GM12878 (cell line): ENCODE results near the gene CORO1C. TPM values are rescaled to one million over a fixed set of nuclear protein-coding genes. Genes with fewer than 3 reads are reported as not detected.

Experiments
- ATAC-seq: fragments of 200-7000 bp; cut with Tn5 transposase; 3 replicates; pipeline ENCODE4 v1.9.1; 2020; ENCODE audit warnings: mild to moderate bottlenecking, moderate library complexity
- BruUV-seq: library from RNA; stranded (reverse); fragments of 400-500 nt; replicated peaks from 2 replicates; lab custom pipeline; 2021; lab: Mats Ljungman, UMichigan
- CTCF ChIA-PET: fragments of 300-600 bp; sonication (Branson Sonifier 250); formaldehyde crosslinking; extraction: SDS; loops from one replicate; lab custom pipeline; 2021; ENCODE audit warnings: inconsistent platforms; lab: Yijun Ruan, JAX
- POLR2A ChIA-PET: fragments of 350-600 bp; formaldehyde crosslinking; extraction: SDS; loops from one replicate; lab custom pipeline; 2021; ENCODE audit warnings: inconsistent platforms; lab: Charles Lee
- RAD21 ChIA-PET: fragments of 300-600 bp; sonication (Branson Sonifier 250); formaldehyde crosslinking; loops from one replicate; lab custom pipeline; 2023; ENCODE audit warnings: antibody characterized with exemption; ENCODE audit not compliant: unreplicated experiment; lab: Charles Lee
- SMC1A ChIA-PET: fragments of 300-600 bp; sonication (Branson Sonifier 250); formaldehyde crosslinking; loops from one replicate; lab custom pipeline; 2023; ENCODE audit not compliant: unreplicated experiment, uncharacterized antibody; lab: Charles Lee
- DNase-seq: peaks from one replicate; pipeline ENCODE4 v3.0.0-alpha.2; 2011; ENCODE audit warnings: low read depth, low spot score
- FAIRE-seq: peaks from 3 replicates; lab custom pipeline; 2011; peaks lifted over from hg19 to GRCh38; lab: Jason Lieb, UNC
- H2AFZ ChIP-seq: 2 replicates; pipeline ENCODE4 v1.6.0; 2011; ENCODE audit warnings: low read depth, low read length, control low read depth; ENCODE audit not compliant: control insufficient read depth
- H3K27ac ChIP-seq: 2 replicates; pipeline ENCODE4 v1.5.1; 2011; ENCODE audit warnings: control low read depth; ENCODE audit not compliant: control insufficient read depth, insufficient read depth
- H3K27me3 ChIP-seq, 2 experiments: replicated peaks in 1 of 2; 2 replicates each; pipeline versions ENCODE4 v1.6.0 to v1.6.1; 2011; ENCODE audit warnings: low read length in 1 of 2; ENCODE audit not compliant: control insufficient read depth in 2 of 2, insufficient read depth in 2 of 2
- H3K36me3 ChIP-seq, 2 experiments: 2 replicates each; pipeline ENCODE4 v1.5.1; 2011; ENCODE audit warnings: low read length in 1 of 2; ENCODE audit not compliant: control insufficient read depth in 2 of 2, insufficient read depth in 2 of 2
- H3K4me1 ChIP-seq: 2 replicates; pipeline ENCODE4 v1.6.1; 2011; ENCODE audit warnings: mild to moderate bottlenecking, low read length, moderate library complexity, mixed read lengths; ENCODE audit not compliant: control insufficient read depth, insufficient read depth
- H3K4me2 ChIP-seq: 2 replicates; pipeline ENCODE4 v1.6.0; 2011; ENCODE audit warnings: control low read depth; ENCODE audit not compliant: control insufficient read depth, insufficient read depth
- H3K4me3 ChIP-seq: fragments of 200-600 bp; sonication (generic); 2 replicates; pipeline ENCODE4 v1.5.1; 2016
- H3K79me2 ChIP-seq: 2 replicates; pipeline ENCODE4 v1.6.0; 2011; ENCODE audit warnings: low read length; ENCODE audit not compliant: control insufficient read depth, insufficient read depth
- H3K9ac ChIP-seq: 2 replicates; pipeline ENCODE4 v1.8.0; 2011; ENCODE audit warnings: low read length, control low read depth, mixed read lengths; ENCODE audit not compliant: control insufficient read depth, insufficient read depth
- H3K9me3 ChIP-seq: replicated peaks from 3 replicates; pipeline ENCODE4 v1.5.1; 2011; ENCODE audit warnings: mild to moderate bottlenecking, low read length; ENCODE audit not compliant: control insufficient read depth, insufficient read depth
- H4K20me1 ChIP-seq: 2 replicates; pipeline ENCODE4 v1.6.0; 2011; ENCODE audit not compliant: control insufficient read depth, insufficient read depth
- EED ChIP-seq: sonication (generic); IDR thresholded peaks from 2 replicates; pipeline ENCODE4 v1.6.1; 2016; ENCODE audit warnings: antibody characterized with exemption, low read depth
- HDAC6 ChIP-seq: fragments of 200-600 bp; sonication (generic); IDR thresholded peaks from one replicate; pipeline ENCODE4 v1.8.0; 2017; ENCODE audit warnings: antibody characterized with exemption; ENCODE audit not compliant: unreplicated experiment
- KAT2A ChIP-seq: conservative IDR thresholded peaks from 2 replicates; pipeline ENCODE4 v1.6.1; 2011; ENCODE audit warnings: low read depth, low read length; ENCODE audit not compliant: control insufficient read depth
- MEF2B ChIP-seq: fragments of 450-650 bp; IDR thresholded peaks from 2 replicates; pipeline ENCODE4 v1.6.1; 2018; ENCODE audit warnings: mild to moderate bottlenecking, moderate library complexity; ENCODE audit not compliant: partially characterized antibody, poor library complexity, severe bottlenecking
- POLR2AphosphoS2 ChIP-seq: IDR thresholded peaks from 2 replicates; pipeline ENCODE4 v1.6.1; 2011; ENCODE audit warnings: low read depth, mild to moderate bottlenecking, low read length, improper control_type of control experiment, moderate library complexity
- RAD51 ChIP-seq: fragments of 450-650 bp; IDR thresholded peaks from 2 replicates; pipeline ENCODE4 v1.6.1; 2016; ENCODE audit warnings: moderate library complexity, mild to moderate bottlenecking, inconsistent platforms
- RB1 ChIP-seq: fragments of 450-650 bp; formaldehyde crosslinking; IDR thresholded peaks from 2 replicates; pipeline ENCODE4 v1.6.1; 2017; ENCODE audit warnings: mild to moderate bottlenecking, borderline replicate concordance
- STAT1 ChIP-seq: fragments of 450-650 bp; conservative IDR thresholded peaks from 2 replicates; pipeline ENCODE4 v1.6.1; 2014; ENCODE audit warnings: antibody characterized with exemption, mild to moderate bottlenecking
- SUZ12 ChIP-seq: fragments of 200-600 bp; sonication (generic); IDR thresholded peaks from one replicate; pipeline ENCODE4 v1.6.1; 2018; ENCODE audit warnings: antibody characterized with exemption, mild to moderate bottlenecking; ENCODE audit not compliant: unreplicated experiment
- TAF1 ChIP-seq: IDR thresholded peaks from 2 replicates; pipeline ENCODE4 v1.6.1; 2011; ENCODE audit warnings: mild to moderate bottlenecking, low read depth, low read length, borderline replicate concordance
- WGBS: methylation state at CpG from one replicate; pipeline ENCODE4 v1.1.6; 2016; ENCODE audit warnings: low lambda C conversion rate; ENCODE audit not compliant: insufficient replicate concordance, insufficient coverage; ENCODE audit errors: missing lambda C conversion rate; 5-methylcytosine and 5-hydroxymethylcytosine counted together
- in situ Hi-C: fragments of 300-500 bp; cut with MboI; formaldehyde crosslinking; loops from 9 replicates; pipeline ENCODE4 v1.14.3; 2018; ENCODE audit warnings: mixed read lengths
- intact Hi-C: fragments of 100-400 bp; cut with micrococcal nuclease; formaldehyde crosslinking; loops from one replicate; pipeline ENCODE4 v1.14.2; 2022; ENCODE audit not compliant: unreplicated experiment
- polyA plus RNA-seq, 11 experiments: library from polyadenylated mRNA; depleted of rRNA in 4 of 11; unstranded in 6 of 11; stranded (reverse) in 5 of 11; fragments of >200 nt; fragmentation: Nextera tagmentation in 4 of 11; fragmentation: Illumina TruSeq in 1 of 11; extraction: Ambion mirVana in 4 of 11; extraction: Trizol in 1 of 11; gene quantifications; 1 replicate in 1 of 11; 2 replicates in 10 of 11; pipeline versions ENCODE4 v1.2.1 to v1.2.3, GENCODE V29; 2011 to 2016; ENCODE audit warnings: inconsistent platforms in 2 of 11, missing spikeins in 2 of 11, low read depth in 1 of 11
- total RNA-seq, 4 experiments: library from RNA; depleted of rRNA in 3 of 4; stranded (reverse); fragments of >200 nt in 3 of 4; fragmentation: Illumina TruSeq in 1 of 4; extraction: Trizol in 1 of 4; gene quantifications; 2 replicates each; pipeline versions ENCODE4 v1.2.1 to v1.2.3, GENCODE V29; 2013 to 2021
- TF ChIP-seq, protein P1 (sequence below): fragments of 450-650 bp; formaldehyde crosslinking; IDR thresholded peaks from 2 replicates; pipeline ENCODE4 v1.4.0; 2020; ENCODE audit warnings: mild to moderate bottlenecking, moderate library complexity
- TF ChIP-seq, protein P2 (sequence below): IDR thresholded peaks from 2 replicates; pipeline ENCODE4 v1.6.1; 2011; ENCODE audit warnings: borderline replicate concordance, low read depth, mild to moderate bottlenecking, moderate library complexity, low read length; ENCODE audit not compliant: insufficient read depth, poor library complexity, severe bottlenecking
- TF ChIP-seq, protein P3 (sequence below): fragments of 450-650 bp; IDR thresholded peaks from 2 replicates; pipeline ENCODE4 v1.6.1; 2017; ENCODE audit warnings: antibody characterized with exemption, mild to moderate bottlenecking, moderate library complexity

Gene CORO1C
- total and polyA plus RNA-seq, 10 of the 15 experiments (the other 5 are each of a cell fraction or from before 2014, with no cell fraction given): 52.7 to 254 (median 171) TPM

DNA sequence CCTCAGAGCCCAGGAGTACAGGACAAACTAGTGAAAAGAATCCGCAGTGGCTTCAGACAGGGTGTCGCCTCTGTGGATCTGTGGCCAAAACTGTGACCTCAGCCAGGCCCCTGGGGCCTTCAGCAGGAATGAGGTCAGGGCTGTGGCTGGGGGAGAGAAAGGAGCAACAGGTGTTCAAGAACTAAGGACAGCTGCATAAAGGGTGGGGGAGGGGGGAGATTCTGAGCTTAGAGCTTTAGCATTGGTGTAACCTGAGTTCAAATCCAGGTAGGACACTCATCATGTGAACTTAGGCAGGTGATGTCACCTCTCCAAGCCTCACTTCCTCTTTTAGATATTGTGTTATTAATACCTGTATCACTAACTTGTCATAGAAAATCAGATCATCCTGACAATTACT lies 40.9 kb upstream of the CORO1C start:
- ATAC-seq: peak; percentile 75
- Histone ChIP-seq H3K4me2 (no peak overlapping the region; the same call in 1 of the 2 replicates), H3K79me2 (no peaks in the 10 kb centered on the region), H4K20me1 (no peaks in the 10 kb centered on the region), H3K27ac (no peak overlapping the region), H3K9me3 (no peaks in the 10 kb centered on the region), H3K9ac (no peak overlapping the region), H3K4me3 (no peak overlapping the region), H3K4me1 (peaks cover 25% of the 10 kb centered on the region), H2AFZ (no peak overlapping the region), H3K36me3 (no peaks in the 10 kb centered on the region), H3K27me3 (no peaks in the 10 kb centered on the region)
- WGBS: 25% methylated on average over 2 of the region's 2 CpGs
- BruUV-seq: no TSS peak
- FAIRE-seq: no peak
- CTCF ChIA-PET: interaction anchor here (1.2 to 1.9 kb wide), 2 partner anchors 32 to 107 kb away, joined by 3 to 12 read pairs; no protein-coding TSS in a partner anchor
- POLR2A ChIA-PET: interaction anchor here (0.6 to 1.0 kb wide), 3 partner anchors 19 to 140 kb away, joined by 3 to 7 read pairs (median 4); no protein-coding TSS in a partner anchor
- intact Hi-C loops: loop anchor here (1.0 kb wide), 1 partner anchor 137 kb away; no protein-coding TSS in a partner anchor
- in situ Hi-C loops: no loop called here
- RAD21 ChIA-PET: interaction anchor here (1.0 to 1.4 kb wide), 2 partner anchors 54 to 108 kb away, joined by 3 read pairs; no protein-coding TSS in a partner anchor
- DNase-seq: peak; percentile 25
- SMC1A ChIA-PET: interaction anchor here (1.3 to 1.7 kb wide), 4 partner anchors 87 to 200 kb away, joined by 3 to 6 read pairs (median 4); no protein-coding TSS in a partner anchor
- TF ChIP-seq EED (peak; percentile 86), TAF1 (no peak), HDAC6 (no peak), STAT1 (no peak), RAD51 (no peak), POLR2AphosphoS2 (no peak), SUZ12 (no peak), KAT2A (no peak), MEF2B (peak; percentile 79), RB1 (no peak)
- TF ChIP-seq, protein P1, sequence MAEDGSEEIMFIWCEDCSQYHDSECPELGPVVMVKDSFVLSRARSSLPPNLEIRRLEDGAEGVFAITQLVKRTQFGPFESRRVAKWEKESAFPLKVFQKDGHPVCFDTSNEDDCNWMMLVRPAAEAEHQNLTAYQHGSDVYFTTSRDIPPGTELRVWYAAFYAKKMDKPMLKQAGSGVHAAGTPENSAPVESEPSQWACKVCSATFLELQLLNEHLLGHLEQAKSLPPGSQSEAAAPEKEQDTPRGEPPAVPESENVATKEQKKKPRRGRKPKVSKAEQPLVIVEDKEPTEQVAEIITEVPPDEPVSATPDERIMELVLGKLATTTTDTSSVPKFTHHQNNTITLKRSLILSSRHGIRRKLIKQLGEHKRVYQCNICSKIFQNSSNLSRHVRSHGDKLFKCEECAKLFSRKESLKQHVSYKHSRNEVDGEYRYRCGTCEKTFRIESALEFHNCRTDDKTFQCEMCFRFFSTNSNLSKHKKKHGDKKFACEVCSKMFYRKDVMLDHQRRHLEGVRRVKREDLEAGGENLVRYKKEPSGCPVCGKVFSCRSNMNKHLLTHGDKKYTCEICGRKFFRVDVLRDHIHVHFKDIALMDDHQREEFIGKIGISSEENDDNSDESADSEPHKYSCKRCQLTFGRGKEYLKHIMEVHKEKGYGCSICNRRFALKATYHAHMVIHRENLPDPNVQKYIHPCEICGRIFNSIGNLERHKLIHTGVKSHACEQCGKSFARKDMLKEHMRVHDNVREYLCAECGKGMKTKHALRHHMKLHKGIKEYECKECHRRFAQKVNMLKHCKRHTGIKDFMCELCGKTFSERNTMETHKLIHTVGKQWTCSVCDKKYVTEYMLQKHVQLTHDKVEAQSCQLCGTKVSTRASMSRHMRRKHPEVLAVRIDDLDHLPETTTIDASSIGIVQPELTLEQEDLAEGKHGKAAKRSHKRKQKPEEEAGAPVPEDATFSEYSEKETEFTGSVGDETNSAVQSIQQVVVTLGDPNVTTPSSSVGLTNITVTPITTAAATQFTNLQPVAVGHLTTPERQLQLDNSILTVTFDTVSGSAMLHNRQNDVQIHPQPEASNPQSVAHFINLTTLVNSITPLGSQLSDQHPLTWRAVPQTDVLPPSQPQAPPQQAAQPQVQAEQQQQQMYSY (CRISPR knock-in tag): no peak
- TF ChIP-seq, protein P2, sequence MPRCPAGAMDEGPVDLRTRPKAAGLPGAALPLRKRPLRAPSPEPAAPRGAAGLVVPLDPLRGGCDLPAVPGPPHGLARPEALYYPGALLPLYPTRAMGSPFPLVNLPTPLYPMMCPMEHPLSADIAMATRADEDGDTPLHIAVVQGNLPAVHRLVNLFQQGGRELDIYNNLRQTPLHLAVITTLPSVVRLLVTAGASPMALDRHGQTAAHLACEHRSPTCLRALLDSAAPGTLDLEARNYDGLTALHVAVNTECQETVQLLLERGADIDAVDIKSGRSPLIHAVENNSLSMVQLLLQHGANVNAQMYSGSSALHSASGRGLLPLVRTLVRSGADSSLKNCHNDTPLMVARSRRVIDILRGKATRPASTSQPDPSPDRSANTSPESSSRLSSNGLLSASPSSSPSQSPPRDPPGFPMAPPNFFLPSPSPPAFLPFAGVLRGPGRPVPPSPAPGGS: no peak
- TF ChIP-seq, protein P3, sequence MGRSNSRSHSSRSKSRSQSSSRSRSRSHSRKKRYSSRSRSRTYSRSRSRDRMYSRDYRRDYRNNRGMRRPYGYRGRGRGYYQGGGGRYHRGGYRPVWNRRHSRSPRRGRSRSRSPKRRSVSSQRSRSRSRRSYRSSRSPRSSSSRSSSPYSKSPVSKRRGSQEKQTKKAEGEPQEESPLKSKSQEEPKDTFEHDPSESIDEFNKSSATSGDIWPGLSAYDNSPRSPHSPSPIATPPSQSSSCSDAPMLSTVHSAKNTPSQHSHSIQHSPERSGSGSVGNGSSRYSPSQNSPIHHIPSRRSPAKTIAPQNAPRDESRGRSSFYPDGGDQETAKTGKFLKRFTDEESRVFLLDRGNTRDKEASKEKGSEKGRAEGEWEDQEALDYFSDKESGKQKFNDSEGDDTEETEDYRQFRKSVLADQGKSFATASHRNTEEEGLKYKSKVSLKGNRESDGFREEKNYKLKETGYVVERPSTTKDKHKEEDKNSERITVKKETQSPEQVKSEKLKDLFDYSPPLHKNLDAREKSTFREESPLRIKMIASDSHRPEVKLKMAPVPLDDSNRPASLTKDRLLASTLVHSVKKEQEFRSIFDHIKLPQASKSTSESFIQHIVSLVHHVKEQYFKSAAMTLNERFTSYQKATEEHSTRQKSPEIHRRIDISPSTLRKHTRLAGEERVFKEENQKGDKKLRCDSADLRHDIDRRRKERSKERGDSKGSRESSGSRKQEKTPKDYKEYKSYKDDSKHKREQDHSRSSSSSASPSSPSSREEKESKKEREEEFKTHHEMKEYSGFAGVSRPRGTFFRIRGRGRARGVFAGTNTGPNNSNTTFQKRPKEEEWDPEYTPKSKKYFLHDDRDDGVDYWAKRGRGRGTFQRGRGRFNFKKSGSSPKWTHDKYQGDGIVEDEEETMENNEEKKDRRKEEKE: no peak
